NK-92 (cell line): ENCODE measurements around the gene CACNA1I.
"Not testable (repeated sequence)": the region's sequence is repeated elsewhere in the genome, so short reads cannot be mapped to it uniquely, and the experiment has no call there.

ENCODE experiments used
- DNase-seq: peaks from one replicate; lab custom pipeline; 2025; ENCODE audit not compliant: unreplicated experiment; lab: John Stamatoyannopoulos, UW

Gene CACNA1I

DNA sequence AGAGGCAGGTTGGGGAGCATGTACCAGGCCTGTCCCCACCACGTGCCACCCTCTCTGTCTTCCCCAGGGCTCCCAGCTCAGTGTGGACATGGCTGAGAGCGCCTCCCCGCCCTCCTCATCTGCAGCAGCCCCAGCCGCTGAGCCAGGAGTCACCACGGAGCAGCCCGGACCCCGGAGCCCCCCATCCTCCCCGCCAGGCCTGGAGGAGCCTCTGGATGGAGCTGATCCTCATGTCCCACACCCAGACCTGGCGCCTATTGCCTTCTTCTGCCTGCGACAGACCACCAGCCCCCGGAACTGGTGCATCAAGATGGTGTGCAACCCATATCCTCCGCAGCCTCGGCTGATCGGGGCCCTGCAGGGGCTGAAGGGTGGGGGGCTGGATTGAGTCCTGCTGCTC lies at the start of gene CACNA1I:
TSS of gene CACNA1I (plus strand) at position 89 of the 400 bp plus-strand sequence. CDS start at position 89, 0 bp downstream.
- DNase-seq: no peak

DNA sequence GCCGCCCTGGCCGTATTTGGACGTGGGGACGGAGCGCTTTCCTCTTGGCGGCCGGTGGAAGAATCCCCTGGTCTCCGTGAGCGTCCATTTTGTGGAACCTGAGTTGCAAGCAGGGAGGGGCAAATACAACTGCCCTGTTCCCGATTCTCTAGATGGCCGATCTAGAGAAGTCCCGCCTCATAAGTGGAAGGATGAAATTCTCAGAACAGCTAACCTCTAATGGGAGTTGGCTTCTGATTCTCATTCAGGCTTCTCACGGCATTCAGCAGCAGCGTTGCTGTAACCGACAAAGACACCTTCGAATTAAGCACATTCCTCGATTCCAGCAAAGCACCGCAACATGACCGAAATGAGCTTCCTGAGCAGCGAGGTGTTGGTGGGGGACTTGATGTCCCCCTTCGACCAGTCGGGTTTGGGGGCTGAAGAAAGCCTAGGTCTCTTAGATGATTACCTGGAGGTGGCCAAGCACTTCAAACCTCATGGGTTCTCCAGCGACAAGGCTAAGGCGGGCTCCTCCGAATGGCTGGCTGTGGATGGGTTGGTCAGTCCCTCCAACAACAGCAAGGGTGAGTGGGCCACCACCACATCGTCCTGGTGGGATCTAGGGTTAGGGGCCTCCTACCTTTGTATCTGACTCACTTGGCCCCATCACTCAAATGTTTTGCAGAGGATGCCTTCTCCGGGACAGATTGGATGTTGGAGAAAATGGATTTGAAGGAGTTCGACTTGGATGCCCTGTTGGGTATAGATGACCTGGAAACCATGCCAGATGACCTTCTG lies 49.3 kb upstream of the CACNA1I start:
- DNase-seq: not testable (repeated sequence)

DNA sequence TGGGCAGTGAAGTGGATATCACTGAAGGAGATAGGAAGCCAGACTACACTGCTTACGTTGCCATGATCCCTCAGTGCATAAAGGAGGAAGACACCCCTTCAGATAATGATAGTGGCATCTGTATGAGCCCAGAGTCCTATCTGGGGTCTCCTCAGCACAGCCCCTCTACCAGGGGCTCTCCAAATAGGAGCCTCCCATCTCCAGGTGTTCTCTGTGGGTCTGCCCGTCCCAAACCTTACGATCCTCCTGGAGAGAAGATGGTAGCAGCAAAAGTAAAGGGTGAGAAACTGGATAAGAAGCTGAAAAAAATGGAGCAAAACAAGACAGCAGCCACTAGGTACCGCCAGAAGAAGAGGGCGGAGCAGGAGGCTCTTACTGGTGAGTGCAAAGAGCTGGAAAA lies 48.5 kb upstream of the CACNA1I start:
- not testable (repeated sequence) for DNase-seq

DNA sequence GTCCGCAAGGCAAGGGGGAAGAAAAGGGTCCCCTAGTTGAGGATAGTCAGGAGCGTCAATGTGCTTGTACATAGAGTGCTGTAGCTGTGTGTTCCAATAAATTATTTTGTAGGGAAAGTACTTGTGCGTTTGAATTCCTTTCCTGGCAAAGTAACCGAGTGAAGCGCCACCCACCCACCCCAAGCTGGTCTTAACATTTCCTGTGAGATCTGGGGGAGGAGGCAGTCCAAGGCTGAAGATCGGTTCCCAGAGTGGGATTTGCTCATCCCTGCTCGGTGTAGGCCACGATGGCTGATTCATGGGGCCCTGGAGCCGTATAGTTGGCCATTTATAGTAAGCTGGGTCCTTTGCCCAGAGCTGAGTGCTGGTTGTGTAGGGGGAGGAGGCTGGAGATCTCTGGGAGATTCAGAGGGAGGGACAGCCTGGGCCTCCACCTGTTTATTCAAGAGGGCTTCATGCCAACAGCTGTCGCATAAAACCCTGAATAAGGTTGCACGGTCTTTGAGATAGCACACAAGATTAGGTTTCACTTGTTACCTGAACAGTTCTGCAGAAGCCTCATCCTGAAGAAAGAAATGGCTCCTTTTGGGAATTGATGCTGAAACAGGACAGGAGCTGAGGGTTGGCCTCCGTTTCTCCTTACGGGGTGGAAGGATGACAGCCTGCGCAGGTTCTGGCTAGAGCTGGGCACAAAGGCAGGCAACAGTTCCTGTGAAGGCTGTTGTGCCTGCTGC lies 47.8 kb upstream of the CACNA1I start:
- DNase-seq: no peak

DNA sequence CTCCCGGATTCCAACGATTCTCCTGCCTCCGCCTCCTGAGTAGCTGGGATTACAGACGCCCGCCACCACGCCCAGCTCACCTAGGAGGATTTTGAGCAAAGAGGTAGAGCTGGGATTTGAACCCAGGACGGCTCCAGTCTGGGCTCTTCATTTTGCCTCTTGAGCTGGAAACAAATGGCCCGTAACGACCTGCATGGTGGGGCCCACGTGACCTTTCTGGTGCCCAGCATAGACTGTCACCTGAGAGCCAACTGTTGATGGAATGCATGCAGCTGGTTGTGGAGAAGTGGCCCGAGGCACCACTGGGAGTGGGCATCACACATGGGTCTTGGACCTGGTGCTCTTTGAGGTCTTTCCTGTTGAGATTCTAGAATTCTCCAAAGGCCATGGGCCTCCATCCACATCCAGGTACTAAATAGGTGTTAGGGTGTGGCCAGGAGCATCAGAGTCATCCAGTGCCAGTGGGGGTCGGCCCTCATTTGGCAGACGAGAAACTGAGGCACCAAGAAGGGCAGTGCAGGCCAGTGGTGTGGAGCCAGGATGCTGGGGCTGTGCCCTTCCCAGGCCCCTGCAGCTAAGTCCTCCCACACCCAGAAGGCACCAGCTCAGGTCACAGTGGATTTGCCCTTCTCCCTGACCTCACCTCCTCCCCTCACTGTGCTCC lies 46.3 kb upstream of the CACNA1I start:
- no peak for DNase-seq

DNA sequence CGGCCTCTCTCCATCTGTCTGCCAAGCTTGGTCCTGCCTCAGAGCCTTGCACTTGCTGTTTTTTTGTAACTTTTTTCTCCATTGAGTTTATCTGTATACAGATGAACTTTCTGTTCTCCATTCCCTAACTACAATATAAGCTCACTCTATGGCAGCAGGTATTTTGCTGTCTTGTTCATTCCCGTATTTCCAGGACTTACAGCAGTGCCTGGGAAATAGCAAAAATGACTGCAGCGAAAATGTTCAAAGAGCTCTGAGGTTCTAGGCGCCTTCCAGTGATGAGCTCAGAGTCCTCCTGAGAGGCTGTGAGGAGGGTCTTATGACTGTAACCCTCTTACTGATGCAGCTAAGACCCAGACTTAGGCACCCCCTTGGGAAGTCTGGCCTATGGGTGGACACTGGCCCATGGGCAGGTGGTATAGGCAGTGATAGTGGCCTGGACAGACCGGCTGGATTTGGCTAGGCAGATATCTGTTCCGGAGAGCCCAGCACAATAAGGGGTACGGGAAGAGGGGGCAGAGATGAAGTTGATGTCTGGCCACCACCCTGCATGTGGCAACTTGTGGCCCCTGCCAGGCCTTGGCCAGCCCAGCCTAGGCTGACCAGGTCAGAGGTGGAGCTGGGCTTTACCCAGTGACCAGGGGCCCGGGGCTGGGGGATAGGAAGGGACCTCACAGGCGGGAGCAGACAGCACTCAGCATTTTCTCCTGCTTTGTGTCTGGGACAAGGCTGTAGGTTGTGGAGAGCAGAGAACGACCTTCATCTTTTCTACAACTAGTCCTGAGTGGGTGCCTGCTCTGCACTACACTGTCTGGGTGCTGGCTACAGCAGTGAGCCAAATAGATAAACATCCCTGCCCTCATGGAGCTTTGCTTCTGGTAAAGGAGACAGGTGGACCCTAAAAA lies 45.5 kb upstream of the CACNA1I start:
- no peak for DNase-seq

DNA sequence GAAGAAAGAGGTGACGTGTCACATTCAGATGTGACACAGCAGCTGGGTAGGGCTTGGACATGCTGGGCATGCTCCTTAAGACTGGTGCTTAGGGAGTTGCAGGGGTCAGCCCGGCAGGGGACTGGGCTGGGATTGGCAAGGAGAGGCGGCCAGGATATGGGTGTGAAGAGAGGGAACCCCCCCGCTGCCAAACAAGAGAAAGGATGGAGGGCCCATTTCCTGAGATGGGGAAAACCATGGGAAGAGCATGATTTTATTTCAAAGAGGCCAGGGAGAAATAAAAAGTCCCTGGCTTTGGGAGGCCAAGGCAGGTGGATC lies 44.9 kb upstream of the CACNA1I start:
- no peak for DNase-seq

DNA sequence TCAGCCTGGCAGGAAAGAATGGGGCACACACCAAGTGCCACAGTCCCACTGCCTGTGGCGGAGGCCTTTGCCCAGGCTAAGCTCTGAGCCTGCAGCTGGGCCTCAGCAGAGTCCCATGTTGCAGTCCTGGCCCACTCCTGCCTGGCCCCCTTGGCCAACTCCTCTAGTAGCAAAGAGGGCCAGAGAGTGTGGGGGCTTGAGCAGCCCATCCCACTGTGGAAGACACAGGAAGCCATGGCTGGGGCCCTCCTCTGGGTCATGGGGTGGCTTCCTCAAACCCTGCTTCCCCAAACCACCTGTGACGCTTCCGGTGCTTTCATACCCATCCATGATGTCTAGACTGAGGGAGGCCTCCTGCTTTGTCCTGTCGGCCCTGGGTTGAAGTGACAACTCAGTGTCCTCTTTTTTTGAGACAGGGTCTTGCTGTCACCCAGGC lies 43.8 kb upstream of the CACNA1I start:
- no peak for DNase-seq

DNA sequence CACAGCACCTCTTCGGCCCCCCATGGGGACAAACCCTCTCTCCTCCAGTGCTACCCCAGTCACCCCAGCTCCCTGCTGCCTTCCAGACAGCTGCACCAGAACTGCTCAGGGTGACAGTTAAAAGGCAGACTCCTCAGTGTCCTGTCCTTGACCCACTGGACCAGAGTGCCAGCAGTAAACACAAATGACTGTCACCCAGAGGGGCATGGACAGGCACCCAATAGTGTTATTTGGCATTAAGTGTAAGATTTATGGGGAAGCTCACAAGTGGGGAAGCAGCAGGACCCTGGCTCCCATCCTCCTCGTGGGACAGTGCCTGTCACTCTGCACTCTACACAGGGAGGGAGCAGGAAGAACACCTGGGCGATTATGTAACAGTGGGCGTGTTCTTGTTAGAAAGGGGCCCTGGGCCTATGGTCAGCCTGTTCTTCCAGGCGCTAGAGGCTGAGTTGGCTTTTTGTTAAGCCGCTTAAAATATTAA lies 43.0 kb upstream of the CACNA1I start:
- DNase-seq: no peak

DNA sequence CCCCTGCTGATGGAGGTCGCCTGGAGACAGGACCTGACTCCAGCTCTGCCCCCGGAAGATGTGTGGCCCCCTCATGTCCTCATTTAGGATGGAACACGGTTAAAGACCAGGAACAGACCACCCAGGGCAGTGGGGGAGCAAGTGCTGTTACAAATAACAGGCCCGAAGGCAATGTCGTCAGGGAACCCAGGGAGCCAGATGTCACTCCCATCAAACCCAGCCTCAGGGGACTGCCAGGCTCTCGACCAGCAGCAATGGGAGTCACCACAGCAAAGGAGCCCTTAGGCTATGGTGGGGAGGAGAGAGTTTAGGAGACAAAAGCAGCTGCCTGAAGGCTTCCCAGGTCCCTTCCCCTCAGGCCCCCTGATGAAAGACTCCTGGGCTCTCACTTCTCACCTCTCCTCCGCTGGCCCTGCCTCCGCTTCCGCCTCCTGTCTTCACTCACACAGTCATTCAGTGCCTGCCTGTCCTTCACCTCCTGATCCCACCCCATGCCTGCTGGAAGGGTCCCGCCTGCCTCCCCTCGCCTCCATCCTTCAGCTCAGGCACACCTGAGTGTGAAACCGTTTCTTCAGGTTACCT lies 42.4 kb upstream of the CACNA1I start:
- no peak for DNase-seq

DNA sequence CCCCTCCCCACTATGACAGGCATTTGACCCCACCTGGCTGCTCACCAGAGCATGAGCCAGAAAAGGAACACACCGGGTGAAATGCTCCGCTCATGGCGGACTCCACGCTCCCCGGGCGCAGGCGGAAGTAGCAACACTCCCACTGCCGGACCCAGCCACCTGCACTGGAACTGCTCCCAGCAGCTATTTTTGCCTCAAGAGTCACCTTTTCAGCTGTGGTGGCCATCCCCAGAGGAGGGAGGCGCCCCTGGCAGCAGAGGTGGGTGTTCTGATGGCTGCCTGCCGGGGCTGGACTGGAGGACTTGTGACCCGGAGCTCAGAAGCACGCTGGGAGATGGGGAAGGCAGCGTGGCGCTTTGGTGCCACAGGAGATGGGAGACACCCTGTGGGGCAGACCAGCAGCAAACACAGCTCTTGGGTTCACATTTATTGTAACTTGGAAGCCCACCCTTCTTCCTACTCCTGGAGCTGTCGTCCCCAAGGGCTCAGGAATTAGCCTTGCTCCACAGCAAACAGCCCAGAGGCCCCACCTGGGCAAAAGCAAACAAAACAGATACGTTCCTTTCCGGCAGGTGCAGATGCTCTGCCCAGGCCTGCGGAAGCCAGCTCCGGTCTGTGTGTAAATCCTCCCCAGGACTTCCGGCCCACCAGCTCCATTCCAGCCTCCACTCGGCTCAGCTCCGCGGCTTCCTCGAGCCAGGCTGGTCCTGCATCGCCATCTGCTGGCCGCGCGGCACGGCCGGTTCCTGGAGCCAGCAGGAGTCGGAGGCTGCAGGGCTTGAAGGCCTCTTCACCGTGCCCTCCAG lies 41.7 kb upstream of the CACNA1I start:
- DNase-seq: peak; percentile 48

DNA sequence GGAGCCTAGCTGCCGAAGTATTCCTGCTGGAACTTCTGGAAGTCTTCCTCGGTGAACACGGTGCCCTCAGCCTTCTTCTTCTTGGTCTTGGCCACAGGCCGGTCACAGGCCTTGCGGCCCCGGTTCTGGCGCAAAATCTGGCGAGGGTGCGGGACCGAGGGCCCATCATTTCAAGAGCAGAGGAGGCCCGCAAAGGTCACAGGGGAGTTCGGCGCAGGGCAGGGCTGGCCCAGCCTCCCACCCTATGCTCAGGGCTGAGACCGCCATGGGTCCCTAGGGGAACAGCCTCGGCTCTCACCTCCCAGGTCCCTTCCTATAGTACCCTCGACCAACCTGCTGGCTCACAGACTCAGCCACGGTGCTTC lies 41.1 kb upstream of the CACNA1I start:
- no peak for DNase-seq

DNA sequence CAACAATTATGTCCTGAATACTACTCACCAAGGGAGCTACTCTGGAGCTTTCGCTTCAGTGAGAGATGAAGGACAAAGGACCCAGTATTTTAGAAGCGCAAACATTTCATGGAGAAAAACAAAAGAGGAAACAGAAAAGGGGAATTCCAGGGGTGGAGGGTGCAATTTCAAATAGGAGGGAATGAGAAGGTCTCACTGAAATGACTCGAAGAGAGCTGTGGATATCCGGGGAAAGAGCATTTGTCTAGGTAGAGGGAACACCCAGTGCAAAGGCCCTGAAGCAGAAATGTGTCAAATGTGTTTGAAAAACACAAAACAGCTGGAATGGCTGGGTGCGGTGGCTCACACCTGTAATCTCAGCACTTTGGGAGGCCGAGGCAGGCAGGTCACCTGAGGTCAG lies 40.4 kb upstream of the CACNA1I start:
- DNase-seq: no peak

DNA sequence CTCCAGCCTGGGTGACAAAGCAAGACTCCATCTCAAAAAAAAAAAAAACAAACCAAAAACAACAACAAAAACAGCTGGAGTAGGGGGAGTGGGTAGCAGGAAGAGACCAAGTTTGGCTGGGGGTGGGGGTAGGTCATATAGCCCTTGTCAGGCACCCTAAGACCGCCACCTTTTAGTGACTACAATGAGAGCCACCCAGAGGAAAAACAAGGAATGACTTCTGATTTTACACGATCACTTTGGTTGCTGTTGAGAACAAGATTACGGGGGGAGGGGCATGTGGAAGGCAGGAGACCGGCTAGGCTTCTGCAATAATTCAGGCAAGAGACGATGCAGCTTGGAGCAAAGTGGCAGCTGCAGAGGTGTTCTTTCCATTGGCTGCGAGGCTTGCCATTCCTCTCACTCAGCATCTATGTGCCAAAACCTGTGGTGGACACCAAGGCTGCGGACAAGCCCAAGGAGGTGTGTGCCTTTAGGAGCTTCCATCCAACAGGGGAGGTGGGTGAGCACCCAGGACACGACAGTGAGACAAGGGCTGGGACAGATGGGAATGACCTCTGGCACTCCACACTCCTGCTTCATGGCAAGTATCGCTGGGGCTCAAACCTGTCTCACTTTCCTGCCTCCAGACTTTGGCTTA lies 39.7 kb upstream of the CACNA1I start:
- no peak for DNase-seq

DNA sequence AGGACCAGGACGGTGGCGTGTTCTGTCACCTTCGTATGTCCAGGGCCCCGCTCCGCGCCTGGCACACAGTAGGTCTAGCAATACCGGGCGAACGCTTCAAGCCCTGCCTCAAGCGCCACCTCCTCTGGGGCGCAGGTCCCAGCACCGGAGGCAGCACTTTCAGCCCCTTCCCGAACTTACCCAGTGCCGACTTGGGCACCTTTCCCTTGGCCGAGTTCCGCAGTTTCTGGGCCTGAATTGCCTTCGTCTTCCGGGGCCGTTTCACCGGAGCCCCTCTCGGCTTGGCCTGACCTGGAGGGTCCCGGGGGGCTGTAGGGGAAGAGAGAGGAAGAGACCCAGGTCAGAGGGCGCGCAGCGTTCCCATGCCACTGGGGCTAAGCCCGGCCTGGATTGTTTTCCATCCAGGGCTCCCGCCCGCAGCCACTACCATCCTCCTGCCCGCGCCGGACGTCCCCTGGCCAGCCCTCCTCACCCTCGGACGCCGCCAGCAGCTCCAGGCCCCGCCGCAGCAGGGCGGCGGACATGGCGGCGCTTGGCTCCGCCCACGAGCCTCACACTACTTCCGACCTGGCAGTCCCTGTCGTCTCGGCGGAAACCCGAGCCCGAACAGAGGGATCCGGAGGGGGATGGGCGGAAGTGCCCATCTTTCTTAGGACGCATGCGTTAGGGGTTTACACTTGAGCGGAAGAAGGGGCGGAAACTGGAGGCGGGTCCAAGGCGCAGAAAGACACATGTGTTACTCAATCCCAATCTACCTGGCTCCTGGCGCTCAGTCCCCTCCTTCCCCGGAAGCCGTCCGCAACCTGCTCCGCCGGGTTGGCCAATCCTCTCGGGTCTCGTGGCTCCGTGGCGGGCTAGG lies 38.1 kb upstream of the CACNA1I start, which contains the start of gene RPS19BP1:
TSS of gene RPS19BP1 (minus strand) at position 534 of the 859 bp plus-strand sequence. CDS start at position 524, 10 bp downstream.
- peak; percentile 97 for DNase-seq

DNA sequence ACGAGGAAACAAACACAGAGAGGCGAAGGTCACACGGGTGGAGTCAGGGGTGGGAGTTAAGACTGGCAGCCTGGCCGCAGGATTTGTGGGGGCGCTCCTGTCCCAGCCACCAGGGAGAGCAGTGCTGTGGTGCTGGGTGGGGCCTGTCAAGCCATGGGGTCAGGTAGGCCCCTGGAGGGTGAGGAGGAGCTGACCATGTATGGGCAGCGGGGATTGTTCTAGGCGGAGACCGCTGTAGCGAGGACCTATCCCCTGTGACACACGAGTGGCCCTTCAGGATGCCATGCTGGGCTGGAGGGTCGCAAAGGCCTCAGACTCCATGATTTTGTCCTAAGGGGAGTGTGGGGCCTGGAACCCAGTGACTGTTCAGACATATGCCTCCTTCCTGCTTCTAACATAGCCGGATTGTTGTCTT lies 36.5 kb upstream of the CACNA1I start:
- DNase-seq: no peak

DNA sequence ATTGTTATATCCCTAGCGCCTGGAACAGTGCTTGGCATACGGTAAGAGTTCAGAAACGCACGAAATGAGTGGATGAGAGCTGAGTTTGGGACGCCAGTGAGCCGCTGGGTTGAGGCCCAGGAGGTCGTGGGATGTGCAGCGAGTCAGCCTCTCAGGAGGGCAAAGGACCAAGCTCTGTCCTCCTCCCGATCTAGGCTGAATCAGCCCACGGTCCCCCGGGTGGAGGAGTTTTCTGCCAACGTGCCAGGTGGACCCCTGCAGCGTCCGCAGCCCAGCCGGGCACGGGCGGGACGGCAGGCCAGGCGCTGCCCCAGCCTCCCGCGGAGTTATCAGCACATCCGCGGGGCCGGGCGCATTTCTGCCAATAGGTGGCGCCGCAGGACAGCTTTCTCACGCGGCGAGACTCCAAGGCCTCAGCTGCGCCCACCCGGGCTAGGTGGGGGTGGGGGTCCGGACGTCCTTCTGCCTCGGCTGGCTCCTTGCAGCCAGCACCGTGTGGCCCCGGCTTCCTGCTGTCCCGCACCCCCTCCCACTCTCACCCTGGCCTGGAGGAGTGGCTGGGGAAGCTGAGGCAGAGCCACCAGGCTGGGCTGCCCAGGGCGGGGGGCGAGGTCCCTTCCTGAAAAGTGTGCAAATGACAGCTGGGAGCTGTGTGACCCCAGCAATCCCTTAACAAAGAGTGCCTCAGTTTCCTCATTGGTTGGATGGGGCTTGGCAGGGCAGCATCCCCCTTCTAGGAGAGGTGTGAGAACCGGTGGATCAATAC lies 35.8 kb upstream of the CACNA1I start:
- DNase-seq: no peak
